ENCODE results near the gene RGS9. TPM values are rescaled to one million over a fixed set of nuclear protein-coding genes. Genes with fewer than 3 reads are reported as not detected.

RGS9 gene
- total RNA-seq, 1 donor from 2014 or later = 6.5 TPM

DNA sequence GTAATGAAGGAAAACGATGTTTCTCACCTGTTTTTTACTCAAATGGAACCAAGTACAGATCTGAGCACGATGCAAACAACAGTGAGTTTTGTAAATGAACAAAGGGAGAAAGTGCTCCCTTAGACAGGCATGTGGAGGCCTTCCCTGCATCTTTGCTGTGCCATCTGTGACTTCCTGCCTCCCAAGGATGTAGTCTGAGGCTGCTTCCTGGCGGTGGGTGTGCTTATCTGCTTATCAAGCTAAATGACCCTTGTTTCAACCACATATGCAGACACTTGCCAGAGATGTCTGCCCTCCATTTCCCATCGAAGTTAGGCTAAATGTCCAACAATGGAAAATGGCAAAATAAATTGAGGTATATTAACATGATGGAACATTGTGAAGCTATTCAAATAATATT, 34.6 kb downstream of the RGS9 start:
- DNase-seq (ENCODE audit: extremely low spot score, unreplicated experiment) = no peak
- Mint-ChIP-seq H3K9me3 (ENCODE audit: unreplicated experiment) (no peaks in the 10 kb centered on the region), H3K27me3 (ENCODE audit: unreplicated experiment) (no peaks in the 10 kb centered on the region), H3K4me3 (ENCODE audit: unreplicated experiment) (no peak overlapping the region), H3K27ac (ENCODE audit: unreplicated experiment) (no peak overlapping the region), H3K4me1 (ENCODE audit: unreplicated experiment) (peaks cover 9% of the 10 kb centered on the region), H3K36me3 (ENCODE audit: unreplicated experiment) (no peaks in the 10 kb centered on the region)
- TF ChIP-seq, protein P1, sequence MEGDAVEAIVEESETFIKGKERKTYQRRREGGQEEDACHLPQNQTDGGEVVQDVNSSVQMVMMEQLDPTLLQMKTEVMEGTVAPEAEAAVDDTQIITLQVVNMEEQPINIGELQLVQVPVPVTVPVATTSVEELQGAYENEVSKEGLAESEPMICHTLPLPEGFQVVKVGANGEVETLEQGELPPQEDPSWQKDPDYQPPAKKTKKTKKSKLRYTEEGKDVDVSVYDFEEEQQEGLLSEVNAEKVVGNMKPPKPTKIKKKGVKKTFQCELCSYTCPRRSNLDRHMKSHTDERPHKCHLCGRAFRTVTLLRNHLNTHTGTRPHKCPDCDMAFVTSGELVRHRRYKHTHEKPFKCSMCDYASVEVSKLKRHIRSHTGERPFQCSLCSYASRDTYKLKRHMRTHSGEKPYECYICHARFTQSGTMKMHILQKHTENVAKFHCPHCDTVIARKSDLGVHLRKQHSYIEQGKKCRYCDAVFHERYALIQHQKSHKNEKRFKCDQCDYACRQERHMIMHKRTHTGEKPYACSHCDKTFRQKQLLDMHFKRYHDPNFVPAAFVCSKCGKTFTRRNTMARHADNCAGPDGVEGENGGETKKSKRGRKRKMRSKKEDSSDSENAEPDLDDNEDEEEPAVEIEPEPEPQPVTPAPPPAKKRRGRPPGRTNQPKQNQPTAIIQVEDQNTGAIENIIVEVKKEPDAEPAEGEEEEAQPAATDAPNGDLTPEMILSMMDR (IDR thresholded peaks at IDR 0.05) = no peak

DNA sequence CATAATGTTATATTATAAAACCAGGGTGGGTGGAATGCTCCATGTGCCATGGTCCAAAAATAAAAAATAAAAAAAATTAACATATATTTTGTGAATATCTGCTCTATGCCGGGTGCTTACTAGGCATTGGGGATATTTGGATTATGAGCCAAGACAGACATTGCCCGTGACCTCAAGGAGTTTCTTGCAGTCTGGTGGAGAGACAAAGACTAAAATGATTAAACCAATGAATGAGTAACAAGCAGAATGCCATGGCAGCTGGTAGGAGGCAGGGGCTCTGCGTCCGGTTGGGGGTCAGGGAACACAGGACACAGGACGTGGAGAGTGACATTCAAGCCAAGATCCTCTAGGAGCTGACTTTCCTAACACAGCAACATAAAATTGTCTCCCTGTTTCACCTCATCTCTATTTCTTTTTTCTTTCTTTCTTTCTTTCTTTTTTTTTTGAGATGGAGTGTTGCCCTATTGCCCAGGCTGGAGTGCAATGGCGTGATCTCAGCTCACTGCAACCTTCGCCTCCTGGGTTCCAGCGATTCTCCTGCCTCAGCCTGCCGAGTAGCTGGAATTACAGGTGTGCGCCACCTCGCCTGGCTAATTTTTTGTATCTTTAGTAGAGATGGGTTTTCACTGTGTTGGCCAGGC, 35.4 kb downstream of the RGS9 start:
- DNase-seq (ENCODE audit: extremely low spot score, unreplicated experiment) = no peak
- H3K27me3 Mint-ChIP-seq (ENCODE audit: unreplicated experiment) = no peaks in the 10 kb centered on the region
- no peak overlapping the region for H3K27ac Mint-ChIP-seq (ENCODE audit: unreplicated experiment)
- H3K36me3 Mint-ChIP-seq (ENCODE audit: unreplicated experiment) = no peaks in the 10 kb centered on the region
- no peaks in the 10 kb centered on the region for H3K9me3 Mint-ChIP-seq (ENCODE audit: unreplicated experiment)
- no peak overlapping the region for H3K4me3 Mint-ChIP-seq (ENCODE audit: unreplicated experiment)
- TF ChIP-seq, protein P1 (IDR thresholded peaks at IDR 0.05) = no peak
- peaks cover 9% of the 10 kb centered on the region for H3K4me1 Mint-ChIP-seq (ENCODE audit: unreplicated experiment)

- Mint-ChIP-seq H3K27ac (ENCODE audit: unreplicated experiment) (no peak overlapping the region), H3K36me3 (ENCODE audit: unreplicated experiment) (no peaks in the 10 kb centered on the region), H3K9me3 (ENCODE audit: unreplicated experiment) (no peaks in the 10 kb centered on the region), H3K4me3 (ENCODE audit: unreplicated experiment) (no peak overlapping the region), H3K4me1 (ENCODE audit: unreplicated experiment) (peaks cover 13% of the 10 kb centered on the region), H3K27me3 (ENCODE audit: unreplicated experiment) (no peaks in the 10 kb centered on the region)
- TF ChIP-seq, protein P1 (IDR thresholded peaks at IDR 0.05) = no peak
- DNase-seq (ENCODE audit: extremely low spot score, unreplicated experiment) = no peak
Measured at GRCh38 chr17:65173284-65173793, 36.2 kb downstream of the RGS9 start.

DNA sequence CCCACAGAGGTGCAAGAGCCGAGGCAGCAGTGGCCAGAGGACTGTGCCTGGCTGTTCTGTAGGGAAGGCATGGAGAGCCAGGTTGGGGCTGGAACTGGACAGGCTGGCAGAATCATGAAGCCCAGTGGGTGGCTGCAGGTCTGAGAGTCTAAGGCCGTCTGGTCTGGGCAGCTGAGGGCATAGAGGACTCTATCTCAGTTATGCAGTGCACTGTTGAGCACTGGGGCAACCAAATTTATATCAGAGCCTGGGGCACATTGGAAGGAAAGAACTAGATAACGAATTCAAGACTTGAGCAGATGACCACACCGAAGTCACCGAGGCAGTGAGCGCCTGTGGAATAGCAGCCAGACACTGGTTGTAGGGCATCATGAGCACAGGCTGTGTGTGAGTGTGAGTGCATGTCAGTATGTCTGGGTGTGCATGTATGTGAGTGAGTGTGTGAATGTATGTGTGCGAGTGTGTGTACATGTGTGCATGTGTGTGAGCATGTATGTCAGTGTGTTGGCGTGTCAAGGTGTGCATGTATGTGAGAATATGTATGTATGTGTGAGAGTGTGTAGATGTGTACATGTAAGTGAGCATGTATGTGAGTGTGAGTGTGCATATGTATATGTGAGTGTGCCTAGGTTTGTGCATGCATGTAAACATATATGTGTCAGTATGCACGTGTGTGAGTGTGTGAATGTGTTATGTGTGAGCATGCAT, 37.0 kb downstream of the RGS9 start:
- Mint-ChIP-seq H3K4me3 (ENCODE audit: unreplicated experiment) (no peak overlapping the region), H3K9me3 (ENCODE audit: unreplicated experiment) (no peaks in the 10 kb centered on the region), H3K27me3 (ENCODE audit: unreplicated experiment) (no peaks in the 10 kb centered on the region), H3K27ac (ENCODE audit: unreplicated experiment) (no peak overlapping the region), H3K36me3 (ENCODE audit: unreplicated experiment) (no peaks in the 10 kb centered on the region), H3K4me1 (ENCODE audit: unreplicated experiment) (peaks cover 19% of the 10 kb centered on the region)
- DNase-seq (ENCODE audit: extremely low spot score, unreplicated experiment) = no peak
- TF ChIP-seq, protein P1 (IDR thresholded peaks at IDR 0.05) = no peak

- no peak for DNase-seq (ENCODE audit: extremely low spot score, unreplicated experiment)
- Mint-ChIP-seq H3K27me3 (ENCODE audit: unreplicated experiment) (no peaks in the 10 kb centered on the region), H3K27ac (ENCODE audit: unreplicated experiment) (no peak overlapping the region), H3K36me3 (ENCODE audit: unreplicated experiment) (no peaks in the 10 kb centered on the region), H3K9me3 (ENCODE audit: unreplicated experiment) (no peaks in the 10 kb centered on the region), H3K4me3 (ENCODE audit: unreplicated experiment) (no peak overlapping the region), H3K4me1 (ENCODE audit: unreplicated experiment) (peaks cover 27% of the 10 kb centered on the region)
- TF ChIP-seq, protein P1 (IDR thresholded peaks at IDR 0.05) = no peak
Measured at GRCh38 chr17:65174974-65175373, 37.8 kb downstream of the RGS9 start.

Measured in osteocyte (in vitro differentiated cells).